GM19468 (cell line): ENCODE measurements around the gene CNTNAP5.

ENCODE experiments used
- ATAC-seq: cut with Tn5 transposase; IDR thresholded peaks from one replicate; pipeline ENCODE4 v1.9.1; 2021; ENCODE audit warnings: mild to moderate bottlenecking, moderate library complexity, moderate number of reproducible peaks; ENCODE audit not compliant: unreplicated experiment; ENCODE audit errors: extremely low read depth

The CNTNAP5 gene

DNA sequence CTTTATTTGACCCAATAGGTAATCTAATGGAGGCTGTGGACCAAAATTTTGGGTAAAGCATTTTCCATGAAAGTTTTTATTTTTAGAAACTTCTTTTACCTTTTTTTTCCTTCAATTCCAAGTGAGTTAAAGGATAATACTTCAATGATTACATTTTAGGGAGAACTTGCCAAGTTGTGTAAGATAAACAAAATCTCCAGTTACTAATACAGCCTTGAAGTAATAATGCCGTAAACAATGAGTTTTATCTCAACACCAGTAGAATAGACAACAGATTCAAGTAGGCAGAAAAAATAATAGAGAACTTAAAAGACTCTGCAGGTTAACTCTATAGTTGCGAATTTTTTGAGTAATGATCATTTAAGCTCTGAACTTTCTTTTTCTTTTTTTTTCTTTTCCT is 807.4 kb downstream of the CNTNAP5 start:
- no peak for ATAC-seq

DNA sequence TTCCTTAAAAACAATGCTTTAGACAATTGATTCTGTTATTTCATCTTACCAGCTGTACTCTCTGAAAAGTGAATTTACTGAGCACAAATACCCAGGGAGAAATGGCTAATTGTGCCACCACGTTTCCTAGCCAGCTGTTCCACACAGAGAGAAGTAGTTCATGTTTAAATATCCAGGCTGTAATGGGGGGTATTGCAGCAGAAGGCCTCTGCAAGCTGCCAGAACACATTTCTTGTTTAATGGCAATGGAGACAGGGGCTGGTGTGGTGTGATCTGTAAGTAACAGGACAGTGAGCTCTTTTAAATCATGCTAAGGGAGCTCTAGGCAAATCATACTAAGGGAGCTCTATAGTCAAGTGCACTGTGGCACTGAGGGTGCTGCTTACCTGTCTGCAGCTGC is 809.2 kb downstream of the CNTNAP5 start:
- ATAC-seq = no peak

DNA sequence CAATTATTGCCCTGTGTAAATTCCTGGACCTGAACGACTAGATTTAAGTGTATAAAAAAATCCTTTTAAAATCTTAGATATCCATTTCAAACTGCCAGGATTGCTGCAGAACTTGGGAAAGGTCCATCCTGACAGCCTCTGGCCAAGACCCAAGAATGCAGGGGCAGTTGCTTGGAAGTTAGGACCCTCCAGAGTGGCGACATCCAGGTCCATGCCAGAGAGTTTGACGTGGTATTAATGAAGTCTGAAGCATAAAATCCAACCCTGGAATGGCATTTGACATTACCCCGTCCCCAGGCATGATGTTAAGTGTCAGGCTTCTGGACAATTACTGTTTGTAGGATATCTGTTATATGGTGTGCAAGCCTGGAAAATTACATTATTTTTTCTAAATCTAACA is 810.2 kb downstream of the CNTNAP5 start:
- ATAC-seq = no peak

DNA sequence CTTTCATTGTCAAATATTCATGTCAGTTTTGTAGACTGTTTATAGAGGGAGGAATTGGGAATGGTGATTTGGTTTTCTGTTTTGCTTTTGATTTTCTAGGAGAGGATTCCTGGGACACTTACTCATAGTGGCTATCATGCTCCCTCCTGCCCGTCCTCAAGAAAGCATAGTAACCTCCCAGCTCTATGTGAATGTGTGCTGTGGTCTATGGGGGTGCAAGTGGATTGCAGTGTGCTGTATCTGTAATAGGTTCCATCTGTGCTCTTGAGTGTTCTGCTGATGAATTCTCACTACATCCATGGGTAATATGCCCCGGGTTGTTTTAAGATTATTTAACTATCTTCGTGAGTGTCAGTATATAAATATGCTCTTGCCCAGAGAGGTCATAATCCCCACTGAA is 811.3 kb downstream of the CNTNAP5 start:
- ATAC-seq = no peak

DNA sequence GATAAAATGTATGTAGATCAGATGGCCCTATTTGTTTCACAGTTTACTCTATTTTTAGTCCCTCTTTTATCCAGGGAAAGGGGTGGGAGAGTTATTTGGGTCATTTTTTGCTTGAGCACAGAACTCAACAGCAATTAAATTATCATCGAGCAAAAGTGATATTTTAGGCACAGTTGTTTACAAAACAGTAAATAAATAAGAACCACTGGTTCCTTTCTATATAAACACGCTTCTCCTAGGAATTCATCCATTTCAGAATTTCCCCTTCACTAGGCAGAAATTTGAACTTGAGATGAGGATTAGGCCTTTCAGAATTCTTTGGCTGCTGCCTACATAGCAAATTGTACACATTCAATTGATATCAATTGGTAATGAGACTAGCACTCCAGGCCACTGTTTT is 812.4 kb downstream of the CNTNAP5 start:
- no peak for ATAC-seq

DNA sequence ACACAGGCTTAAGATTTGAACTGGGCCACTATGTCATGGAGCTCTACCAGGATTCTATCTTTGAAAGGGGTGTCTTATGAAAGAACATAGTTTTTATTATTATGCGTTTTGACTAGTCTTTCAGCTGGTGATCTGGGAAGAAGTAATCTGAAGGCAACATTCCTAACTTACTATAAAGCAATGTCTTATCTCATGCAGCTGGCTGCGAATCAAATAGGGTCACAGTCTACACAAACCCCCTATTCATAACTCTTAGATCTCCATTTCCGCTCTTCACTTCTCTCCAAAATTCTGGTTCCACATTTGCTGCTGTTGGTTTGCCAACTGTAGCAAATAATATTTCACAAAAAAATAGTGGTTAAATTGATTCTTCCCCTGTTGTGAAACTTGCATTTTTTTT is 813.3 kb downstream of the CNTNAP5 start:
- no peak for ATAC-seq

DNA sequence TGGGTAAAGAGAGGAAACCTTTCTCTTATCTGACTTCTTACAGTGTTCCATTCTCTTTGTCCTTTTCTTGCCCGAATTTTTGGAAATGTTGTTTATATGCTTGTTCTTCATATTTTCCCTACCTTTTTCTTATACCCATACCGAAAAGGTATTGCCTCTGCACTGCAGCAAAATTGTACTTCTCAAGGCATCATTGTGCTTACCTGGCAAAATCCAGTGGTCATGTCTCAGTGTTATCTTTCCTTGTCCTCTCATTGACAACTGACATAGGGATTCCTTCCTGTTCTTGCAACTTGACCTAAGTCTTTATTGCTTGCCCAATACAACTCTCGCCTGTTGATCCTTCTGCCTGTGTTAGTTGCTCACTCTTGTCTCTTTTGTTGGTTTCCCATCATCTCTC is 842.2 kb downstream of the CNTNAP5 start:
- no peak for ATAC-seq

DNA sequence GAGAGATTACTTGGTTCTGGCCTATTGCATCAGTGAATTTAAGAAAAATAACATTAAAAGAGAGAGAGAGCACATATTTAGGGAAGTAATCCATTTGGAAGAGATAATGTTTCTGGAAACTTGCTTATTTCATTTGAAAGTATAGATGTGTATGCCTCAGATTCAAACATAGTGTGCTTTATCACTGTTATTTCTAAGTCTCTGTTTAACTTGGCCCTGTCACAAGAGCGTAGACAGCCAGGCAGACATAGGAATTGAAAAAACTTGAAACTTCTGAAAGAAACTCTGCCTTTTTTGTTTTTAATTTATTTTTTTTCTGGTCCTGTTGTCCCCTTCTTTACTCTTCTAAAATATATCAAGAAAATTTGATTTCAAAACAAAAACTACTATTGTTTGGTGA is 849.1 kb downstream of the CNTNAP5 start:
- ATAC-seq = no peak

DNA sequence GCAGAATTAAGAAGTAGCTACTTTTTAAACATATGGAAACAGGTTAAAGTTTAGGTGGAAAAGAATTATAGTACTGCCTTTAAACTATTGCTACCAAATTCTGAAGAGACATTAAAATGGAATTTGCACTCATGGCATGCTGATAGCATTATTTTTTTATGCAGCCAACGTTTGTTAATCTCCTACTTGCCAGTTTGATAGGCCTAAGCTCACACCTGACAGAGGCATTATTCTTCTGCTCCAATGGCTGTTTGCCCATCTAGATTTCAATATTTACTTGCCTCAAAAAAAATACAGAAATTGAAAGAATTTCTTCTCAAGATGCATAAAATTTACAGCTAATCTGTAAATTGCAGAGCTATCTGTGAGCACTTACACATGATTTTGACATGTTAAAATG is 849.6 kb downstream of the CNTNAP5 start:
- no peak for ATAC-seq

DNA sequence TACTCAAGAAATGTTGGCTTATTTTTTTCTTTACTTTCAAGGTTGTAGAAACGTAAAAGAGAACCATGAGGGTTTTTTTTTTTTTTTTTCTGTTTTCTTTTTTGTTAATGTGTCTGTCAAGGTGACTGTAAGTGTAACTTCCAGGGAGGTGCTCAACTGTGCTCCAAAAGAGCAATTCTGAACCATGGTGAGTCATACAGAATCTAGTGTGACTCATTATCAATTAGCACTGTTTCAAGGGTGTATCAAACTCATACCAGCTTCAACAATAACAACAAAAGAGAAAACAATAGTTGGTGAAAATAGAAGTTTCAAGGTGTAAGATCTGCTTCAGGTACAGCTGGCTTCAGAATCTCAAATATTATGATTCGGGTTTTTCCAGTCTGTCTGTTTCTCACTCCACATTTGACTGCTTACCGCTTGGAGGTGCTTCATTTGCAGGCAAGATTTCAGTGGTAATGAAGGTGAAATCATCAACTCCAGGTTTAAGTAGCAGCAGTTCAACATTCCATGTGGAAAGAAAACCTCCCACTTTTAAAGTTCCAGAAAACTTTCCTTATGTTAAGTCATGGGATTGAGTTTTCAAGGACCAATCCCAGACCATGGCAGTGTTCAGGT is 850.6 kb downstream of the CNTNAP5 start:
- no peak for ATAC-seq

DNA sequence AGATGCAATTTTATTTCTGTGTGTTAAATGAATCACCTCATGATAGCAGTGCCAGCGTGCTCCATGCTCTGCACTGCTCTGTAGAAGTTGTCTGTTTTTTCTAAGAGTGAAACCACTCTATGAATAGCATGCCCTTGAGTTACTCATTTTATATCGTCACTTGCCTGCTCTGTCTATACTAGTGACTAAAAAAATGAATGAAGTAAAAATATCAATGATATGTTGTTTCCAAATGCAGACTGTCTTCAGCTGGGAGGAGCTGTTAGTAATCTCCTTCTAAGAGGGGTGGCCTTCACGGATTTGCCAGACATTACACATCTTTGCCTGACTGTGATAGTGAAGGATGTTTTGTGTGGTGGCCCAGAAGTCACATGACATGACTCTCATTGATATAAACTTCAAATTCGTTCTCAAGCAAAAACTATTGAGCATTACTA is 852.1 kb downstream of the CNTNAP5 start:
- ATAC-seq = no peak

DNA sequence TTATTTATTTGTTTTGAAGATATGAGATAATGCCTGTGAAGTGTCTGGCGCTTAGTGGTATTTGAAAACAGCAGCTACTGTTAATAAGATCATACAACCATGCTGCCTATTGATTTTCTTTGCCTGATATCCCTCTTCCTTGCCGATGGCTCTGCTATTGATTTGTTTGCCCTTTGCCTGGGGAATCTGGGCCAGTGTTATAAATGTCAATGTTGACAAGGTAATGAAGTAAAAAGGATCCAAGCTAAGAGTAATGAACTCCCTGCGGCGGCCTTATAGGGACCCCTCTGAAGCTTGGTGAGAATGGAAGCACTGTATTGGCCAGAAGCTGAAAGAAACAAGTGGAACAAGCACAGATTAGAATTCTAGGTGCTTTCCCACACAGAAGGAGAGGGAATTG is 854.6 kb downstream of the CNTNAP5 start:
- ATAC-seq = no peak

DNA sequence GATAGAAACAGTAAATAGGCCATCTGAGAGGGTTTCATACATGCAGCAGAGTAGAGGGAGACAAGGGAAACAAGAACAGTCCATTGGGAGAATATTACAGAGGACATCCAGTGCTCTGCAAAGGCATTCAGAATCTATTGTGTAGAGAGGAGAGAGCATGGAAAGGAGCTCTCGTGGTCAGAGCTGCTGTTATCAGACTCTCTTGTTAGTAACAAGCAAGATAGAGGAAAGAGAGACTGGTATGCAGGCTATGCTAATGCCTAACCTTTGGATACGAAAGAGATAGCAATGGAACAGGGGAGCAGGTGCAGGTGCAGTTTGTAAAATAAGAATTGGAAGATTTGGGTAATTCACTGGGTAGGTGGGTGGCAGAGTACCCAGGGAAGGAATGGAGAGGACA is 855.9 kb downstream of the CNTNAP5 start:
- no peak for ATAC-seq

DNA sequence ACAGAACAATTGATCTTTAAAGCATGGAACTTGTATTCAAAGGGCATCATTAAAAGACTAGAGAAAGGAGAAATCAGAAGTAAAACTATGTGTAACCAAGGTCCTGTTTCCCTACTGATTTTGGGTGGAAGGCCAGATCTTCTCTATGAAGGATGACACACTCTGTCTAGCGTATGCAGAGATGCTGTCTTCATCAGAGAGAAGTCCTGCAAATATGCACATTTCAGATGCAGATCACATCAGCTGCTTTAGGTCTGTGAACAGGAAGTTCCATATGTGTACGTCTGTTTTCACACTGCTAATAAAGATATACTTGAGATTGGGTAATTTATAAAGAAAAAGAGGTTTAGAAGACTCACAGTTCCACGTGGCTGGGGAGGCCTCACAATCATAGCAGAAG is 857.3 kb downstream of the CNTNAP5 start:
- ATAC-seq = no peak

DNA sequence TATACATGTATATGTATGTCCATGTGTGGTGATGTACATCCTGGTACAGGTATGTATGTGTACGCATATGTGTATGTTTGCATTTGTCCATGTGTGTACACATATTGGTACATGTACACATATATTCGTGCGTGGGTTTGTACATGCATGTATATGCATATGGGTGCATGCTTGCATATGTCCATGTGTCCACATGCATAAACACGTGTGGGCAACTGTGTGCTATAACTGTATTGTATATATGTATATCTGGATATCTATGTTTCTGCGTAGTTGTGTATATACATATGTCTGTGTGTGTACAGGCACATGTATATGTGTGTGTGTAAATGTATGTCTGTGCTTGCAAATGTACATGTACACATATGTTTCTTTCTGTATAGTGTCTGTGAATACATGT is 858.5 kb downstream of the CNTNAP5 start:
- no peak for ATAC-seq

DNA sequence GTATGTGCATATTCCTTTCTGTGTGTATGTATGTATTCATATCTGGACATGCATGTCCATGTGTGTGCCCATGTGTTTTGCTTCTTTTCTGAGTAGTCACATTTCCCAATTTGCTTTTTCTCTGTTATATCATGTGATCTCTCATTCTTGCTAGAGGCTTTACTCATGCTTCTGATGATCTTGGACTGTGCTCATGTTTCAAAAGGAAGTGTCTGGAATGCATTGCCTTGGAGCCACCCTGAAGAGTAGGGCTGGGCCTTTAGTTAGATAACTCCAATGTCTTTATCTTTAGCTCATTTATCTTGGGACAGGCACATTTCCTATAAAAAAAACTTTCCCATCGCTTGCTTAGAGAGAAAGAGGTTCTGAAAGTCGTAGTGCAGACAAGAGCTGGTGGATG is 859.2 kb downstream of the CNTNAP5 start:
- no peak for ATAC-seq

DNA sequence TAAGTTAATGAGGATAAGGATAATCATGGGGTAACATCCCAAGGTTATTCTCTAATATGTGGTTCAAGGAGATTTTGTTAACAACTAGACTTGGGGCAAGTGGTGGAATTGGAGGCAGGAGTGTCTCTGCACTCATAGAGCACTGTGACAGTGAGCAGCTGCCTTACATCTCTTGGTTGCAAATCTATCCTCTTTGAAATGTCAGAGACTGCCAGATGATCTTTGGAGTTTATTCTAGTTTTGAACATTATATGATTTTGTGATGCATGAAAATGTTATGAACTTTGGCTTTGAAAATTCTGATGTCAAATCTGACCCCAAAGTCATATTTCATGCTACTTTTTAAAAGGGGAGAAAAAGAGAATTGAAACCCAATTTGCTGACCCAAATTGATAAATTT is 861.1 kb downstream of the CNTNAP5 start:
- no peak for ATAC-seq

DNA sequence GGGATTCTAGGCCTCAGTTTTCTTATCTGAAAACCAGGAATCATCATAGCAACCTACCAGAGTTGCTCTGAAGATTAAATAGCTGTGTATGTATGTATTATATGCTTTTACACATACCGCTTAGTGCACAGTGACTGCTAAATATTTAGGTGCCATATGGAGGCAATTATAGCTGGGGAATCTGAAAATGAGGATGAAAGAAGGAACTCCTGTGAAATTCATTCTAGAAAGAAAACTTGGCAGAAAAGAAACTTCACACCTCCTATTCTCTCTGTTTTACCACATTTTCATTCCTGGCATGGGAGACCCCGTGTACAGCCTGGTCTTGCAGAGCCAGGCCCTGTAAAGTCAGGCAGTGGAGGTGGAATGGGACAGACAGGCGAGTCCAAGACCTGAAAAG is 862.4 kb downstream of the CNTNAP5 start:
- no peak for ATAC-seq

DNA sequence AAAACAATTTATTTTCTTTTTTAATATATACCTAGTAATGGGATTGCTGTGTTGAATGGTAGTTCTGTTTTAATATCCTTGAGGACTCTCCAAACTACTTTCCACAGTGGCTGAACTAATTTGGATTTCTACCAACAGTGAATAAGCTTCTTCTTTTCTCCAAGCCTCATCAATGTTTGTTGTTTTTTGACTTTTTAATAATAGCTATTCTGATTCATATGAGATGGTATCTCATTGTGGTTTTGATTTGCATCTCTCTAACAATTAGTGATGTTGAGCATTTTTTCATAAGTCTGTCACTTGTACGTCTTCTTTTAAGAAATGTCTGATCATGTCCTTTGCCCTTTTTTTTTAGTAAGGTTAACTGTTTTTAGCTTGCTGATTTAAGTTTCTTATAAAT is 863.3 kb downstream of the CNTNAP5 start:
- ATAC-seq = no peak

DNA sequence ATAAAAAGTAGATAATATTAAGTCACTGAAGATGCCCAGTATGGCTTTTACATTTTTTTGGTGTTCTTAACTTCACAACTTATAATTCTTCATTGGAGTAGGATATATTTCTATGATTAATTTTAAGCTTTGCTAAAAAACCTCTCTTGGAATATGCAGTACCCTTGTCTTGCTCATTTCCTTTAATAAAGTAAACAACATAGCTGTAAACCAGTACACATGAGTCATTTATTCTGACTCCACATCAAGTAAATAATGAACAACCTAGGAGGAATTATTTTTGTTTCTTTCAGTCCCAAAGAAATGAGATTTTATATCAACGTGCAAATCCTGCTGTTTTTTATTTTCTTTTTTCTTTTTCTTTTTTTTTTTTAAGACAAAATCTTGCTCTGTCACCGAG is 869.1 kb downstream of the CNTNAP5 start:
- no peak for ATAC-seq

DNA sequence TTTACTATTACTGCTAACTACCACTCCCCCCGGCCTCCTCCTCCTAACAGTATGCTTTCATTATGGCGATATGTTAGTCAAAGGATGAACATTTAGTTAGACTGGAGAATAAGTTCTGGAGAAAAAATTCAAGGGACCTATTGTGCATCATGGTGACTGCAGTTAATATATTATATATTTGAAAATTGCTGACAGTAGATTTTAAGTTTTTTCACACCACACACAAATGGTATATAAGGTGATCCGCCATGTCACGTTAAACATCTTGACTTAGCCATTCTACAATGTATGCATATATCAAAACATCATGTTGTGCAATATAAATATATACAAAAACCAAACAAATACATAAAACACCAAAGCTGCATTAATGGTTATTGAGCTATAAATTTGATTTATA is 873.7 kb downstream of the CNTNAP5 start:
- no peak for ATAC-seq

DNA sequence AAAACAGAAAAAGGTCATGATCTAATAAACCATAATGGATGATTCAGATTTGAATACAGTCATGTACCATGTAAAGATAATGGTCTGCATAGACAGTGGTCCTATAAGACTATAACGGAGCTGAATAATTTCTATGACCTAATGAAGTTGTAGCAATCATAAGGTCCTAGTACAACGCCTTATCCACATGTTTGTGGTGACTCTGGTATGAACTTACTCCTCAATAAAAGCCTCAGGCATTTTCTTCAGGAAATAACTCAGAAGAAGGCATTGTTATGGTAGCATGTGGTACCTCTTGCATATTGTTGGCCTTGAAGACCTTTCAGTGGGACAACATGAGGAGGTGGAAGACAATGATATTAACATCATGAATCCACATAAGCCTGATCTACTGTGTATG is 883.3 kb downstream of the CNTNAP5 start:
- ATAC-seq = no peak

DNA sequence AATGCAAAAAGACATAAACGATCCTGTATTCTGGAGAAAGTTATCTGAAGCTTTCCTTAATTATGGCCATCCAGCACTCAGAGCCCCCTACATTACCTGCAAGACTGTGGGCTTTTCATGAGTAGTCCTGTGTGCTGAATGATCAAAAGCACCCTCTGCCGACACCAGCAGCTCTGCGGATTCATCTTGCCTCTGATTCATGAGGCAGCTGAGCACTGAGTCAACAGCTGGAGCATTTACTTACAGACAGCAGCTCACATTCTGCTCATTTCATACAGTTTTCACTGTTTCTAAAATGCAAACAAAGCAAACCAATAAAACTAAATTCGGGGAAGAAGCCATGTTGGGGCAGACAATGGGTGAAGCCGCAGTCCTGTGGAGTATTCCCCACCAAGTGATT is 886.5 kb downstream of the CNTNAP5 start:
- no peak for ATAC-seq
